K562 (cell line): ENCODE results near the gene DIP2C. TPM values are rescaled to one million over a fixed set of nuclear protein-coding genes. Genes with fewer than 3 reads are reported as not detected.

Experiments
- ARID3B ChIP-seq: fragments of 250-450 bp; sonication (Bioruptor Pico); IDR thresholded peaks from 2 replicates; pipeline ENCODE4 v1.4.0; 2020; ENCODE audit warnings: borderline replicate concordance
- JUN ChIP-seq, 2 experiments: sonication (generic) in 1 of 2; formaldehyde crosslinking in 1 of 2; IDR thresholded peaks; 2 replicates each; pipeline versions ENCODE4 v1.6.1 to v1.8.0; 2012 to 2022; ENCODE audit warnings: borderline replicate concordance in 2 of 2, mild to moderate bottlenecking in 2 of 2, improper control_type of control experiment in 1 of 2, low read depth in 1 of 2, low read length in 1 of 2, missing genetic modification reagents in 1 of 2
- STAG1 ChIP-seq: sonication (generic); formaldehyde crosslinking; IDR thresholded peaks from 2 replicates; pipeline ENCODE4 v1.5.0; 2020; ENCODE audit warnings: missing genetic modification reagents, borderline replicate concordance
- THAP12 ChIP-seq: fragments of 250-450 bp; sonication (Bioruptor Pico); IDR thresholded peaks from 2 replicates; pipeline ENCODE4 v1.9.0; 2021; ENCODE audit warnings: mild to moderate bottlenecking, inconsistent platforms
- ZBTB2 ChIP-seq: fragments of 450-650 bp; IDR thresholded peaks from 2 replicates; pipeline ENCODE4 v1.6.1; 2016; ENCODE audit warnings: antibody characterized with exemption
- ZNF655 ChIP-seq: fragments of 250-450 bp; sonication (Bioruptor Pico); IDR thresholded peaks from 2 replicates; pipeline ENCODE4 v1.5.0; 2021
- polyA plus RNA-seq, 8 experiments: library from polyadenylated mRNA; depleted of rRNA in 4 of 8; stranded (reverse) in 5 of 8; unstranded in 3 of 8; fragments of >200 nt; fragmentation: Nextera tagmentation in 2 of 8; fragmentation: Illumina TruSeq in 1 of 8; extraction: Ambion mirVana in 2 of 8; extraction: Trizol in 1 of 8; gene quantifications; 2 replicates each; pipeline versions ENCODE4 v1.2.1 to v1.2.3, GENCODE V29; 2011 to 2014; ENCODE audit warnings: inconsistent platforms in 1 of 8, missing spikeins in 1 of 8
- total RNA-seq, 7 experiments: library from RNA; depleted of rRNA in 6 of 7; stranded (reverse); fragments of >200 nt in 6 of 7; fragmentation: Illumina TruSeq in 2 of 7; extraction: Trizol in 2 of 7; gene quantifications; 2 replicates each; pipeline versions ENCODE4 v1.2.1 to v1.2.3, GENCODE V29; 2011 to 2021; ENCODE audit warnings: low replicate concordance in 1 of 7
- TF ChIP-seq, protein P1 (sequence below), 2 experiments: fragments of 450-650 bp in 1 of 2; IDR thresholded peaks; 2 replicates each; pipeline ENCODE4 v1.6.1; 2011 to 2017; ENCODE audit warnings: low read depth in 2 of 2, antibody characterized with exemption in 1 of 2, borderline replicate concordance in 1 of 2, low read length in 1 of 2, mild to moderate bottlenecking in 1 of 2, mixed read lengths in 1 of 2; ENCODE audit not compliant: control insufficient read depth in 1 of 2

The DIP2C gene
- total and polyA plus RNA-seq, 9 of the 15 experiments (the other 6 are each of a cell fraction or from before 2014, with no cell fraction given): 0.01 TPM; not detected in 8

DNA sequence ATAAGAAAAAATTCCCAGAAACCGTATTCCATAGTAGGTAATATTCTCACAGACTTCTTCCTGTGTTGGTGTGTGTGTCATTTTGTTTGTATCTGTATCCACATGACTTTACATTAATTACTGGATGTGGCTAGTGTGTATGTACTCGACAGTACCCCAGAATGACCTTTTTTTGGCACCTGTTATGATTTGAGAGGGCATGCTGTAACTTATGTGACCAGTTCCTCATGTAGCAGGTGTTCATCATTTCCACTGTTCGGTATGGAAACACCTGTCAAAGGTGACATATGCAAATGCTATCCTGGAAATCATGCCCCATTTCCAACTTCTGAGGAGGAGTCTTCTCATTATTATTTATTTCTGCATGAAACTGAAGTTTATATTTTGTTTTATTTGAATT is 464.9 kb downstream of the DIP2C start (continued):
- no peak for TF ChIP-seq ZBTB2
- TF ChIP-seq, protein P1, sequence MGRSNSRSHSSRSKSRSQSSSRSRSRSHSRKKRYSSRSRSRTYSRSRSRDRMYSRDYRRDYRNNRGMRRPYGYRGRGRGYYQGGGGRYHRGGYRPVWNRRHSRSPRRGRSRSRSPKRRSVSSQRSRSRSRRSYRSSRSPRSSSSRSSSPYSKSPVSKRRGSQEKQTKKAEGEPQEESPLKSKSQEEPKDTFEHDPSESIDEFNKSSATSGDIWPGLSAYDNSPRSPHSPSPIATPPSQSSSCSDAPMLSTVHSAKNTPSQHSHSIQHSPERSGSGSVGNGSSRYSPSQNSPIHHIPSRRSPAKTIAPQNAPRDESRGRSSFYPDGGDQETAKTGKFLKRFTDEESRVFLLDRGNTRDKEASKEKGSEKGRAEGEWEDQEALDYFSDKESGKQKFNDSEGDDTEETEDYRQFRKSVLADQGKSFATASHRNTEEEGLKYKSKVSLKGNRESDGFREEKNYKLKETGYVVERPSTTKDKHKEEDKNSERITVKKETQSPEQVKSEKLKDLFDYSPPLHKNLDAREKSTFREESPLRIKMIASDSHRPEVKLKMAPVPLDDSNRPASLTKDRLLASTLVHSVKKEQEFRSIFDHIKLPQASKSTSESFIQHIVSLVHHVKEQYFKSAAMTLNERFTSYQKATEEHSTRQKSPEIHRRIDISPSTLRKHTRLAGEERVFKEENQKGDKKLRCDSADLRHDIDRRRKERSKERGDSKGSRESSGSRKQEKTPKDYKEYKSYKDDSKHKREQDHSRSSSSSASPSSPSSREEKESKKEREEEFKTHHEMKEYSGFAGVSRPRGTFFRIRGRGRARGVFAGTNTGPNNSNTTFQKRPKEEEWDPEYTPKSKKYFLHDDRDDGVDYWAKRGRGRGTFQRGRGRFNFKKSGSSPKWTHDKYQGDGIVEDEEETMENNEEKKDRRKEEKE (IDR thresholded peaks at IDR 0.05; ENCODE audit: borderline replicate concordance in 1 of 2, control insufficient read depth in 1 of 2, low read depth in 2 of 2, low read length in 1 of 2): no peak
- no peak for TF ChIP-seq ZNF655 (CRISPR knock-in tag)
- no peak for TF ChIP-seq JUN (IDR thresholded peaks at IDR 0.05; ENCODE audit: borderline replicate concordance, low read depth, low read length)
- no peak for TF ChIP-seq JUN (CRISPR knock-in tag; IDR thresholded peaks at IDR 0.05; ENCODE audit: borderline replicate concordance)
- no peak for TF ChIP-seq ARID3B (CRISPR knock-in tag)
- TF ChIP-seq THAP12 (CRISPR knock-in tag): no peak
- no peak for TF ChIP-seq STAG1
